IMR-90 (cell line): ENCODE measurements around the gene SMIM24. TPM values are rescaled to one million over a fixed set of nuclear protein-coding genes. Genes with fewer than 3 reads are reported as not detected.

ENCODE experiments used
- ATAC-seq: fragments of 200-7000 bp; cut with Tn5 transposase; 2 replicates; pipeline ENCODE4 v1.9.1; 2020; ENCODE audit warnings: low read depth, mild to moderate bottlenecking, moderate library complexity
- BruUV-seq: library from RNA; stranded (reverse); fragments of 400-500 nt; replicated peaks from 2 replicates; lab custom pipeline; 2021; lab: Mats Ljungman, UMichigan
- CTCF ChIA-PET: fragments of 300-600 bp; formaldehyde crosslinking; extraction: SDS; loops from one replicate; lab custom pipeline; 2021; ENCODE audit warnings: antibody characterized with exemption; lab: Yijun Ruan, JAX
- POLR2A ChIA-PET: fragments of 300-600 bp; sonication (Branson Sonifier 250); formaldehyde crosslinking; loops from one replicate; lab custom pipeline; 2022; ENCODE audit warnings: antibody characterized with exemption; ENCODE audit not compliant: unreplicated experiment; lab: Charles Lee
- DNase-seq: peaks from one replicate; pipeline ENCODE4 v3.0.0; 2013
- H2AFZ ChIP-seq: replicated peaks from 2 replicates; pipeline ENCODE3; 2013; ENCODE audit warnings: low read length, mild to moderate bottlenecking; ENCODE audit not compliant: poor library complexity
- H2AK5ac ChIP-seq: 2 replicates; pipeline ENCODE4 v1.6.1; 2013; ENCODE audit warnings: low read depth, low read length, inconsistent platforms
- H2AK9ac ChIP-seq: replicated peaks from 2 replicates; pipeline ENCODE3; 2013; ENCODE audit warnings: mild to moderate bottlenecking, low read depth, low read length, moderate library complexity; ENCODE audit not compliant: poor library complexity
- H2BK120ac ChIP-seq: 2 replicates; pipeline ENCODE4 v1.6.1; 2013; ENCODE audit warnings: low read depth, low read length, inconsistent platforms
- H2BK15ac ChIP-seq: 3 replicates; pipeline ENCODE4 v1.6.1; 2013; ENCODE audit warnings: low read depth, low read length, inconsistent platforms
- H2BK20ac ChIP-seq: 2 replicates; pipeline ENCODE4 v1.6.1; 2013; ENCODE audit warnings: low read depth, mild to moderate bottlenecking, inconsistent platforms, low read length, moderate library complexity
- H2BK5ac ChIP-seq: 2 replicates; pipeline ENCODE4 v1.6.1; 2013; ENCODE audit warnings: mild to moderate bottlenecking, low read depth, low read length, inconsistent platforms; ENCODE audit not compliant: poor library complexity, severe bottlenecking
- H3K14ac ChIP-seq: replicated peaks from 2 replicates; pipeline ENCODE4 v1.6.1; 2013; ENCODE audit warnings: low read depth, low read length, inconsistent platforms
- H3K18ac ChIP-seq: 2 replicates; pipeline ENCODE4 v1.6.1; 2013; ENCODE audit warnings: low read depth, low read length, control low read depth
- H3K23ac ChIP-seq: 2 replicates; pipeline ENCODE4 v1.6.1; 2013; ENCODE audit warnings: low read depth, low read length, inconsistent platforms
- H3K27ac ChIP-seq: 2 replicates; pipeline ENCODE4 v1.5.1; 2013; ENCODE audit warnings: mild to moderate bottlenecking, control low read depth, low read length; ENCODE audit not compliant: insufficient read depth
- H3K27me3 ChIP-seq: 2 replicates; pipeline ENCODE4 v1.6.1; 2013; ENCODE audit warnings: low read length; ENCODE audit not compliant: control insufficient read depth, insufficient read depth
- H3K36me3 ChIP-seq: 2 replicates; pipeline ENCODE4 v1.6.1; 2013; ENCODE audit warnings: low read length, mixed read lengths; ENCODE audit not compliant: control insufficient read depth, insufficient read depth
- H3K4ac ChIP-seq: 2 replicates; pipeline ENCODE4 v1.6.1; 2013; ENCODE audit warnings: low read depth, low read length, inconsistent platforms
- H3K4me1 ChIP-seq: 2 replicates; pipeline ENCODE4 v1.6.1; 2013; ENCODE audit warnings: low read length, mixed read lengths; ENCODE audit not compliant: control insufficient read depth, insufficient read depth
- H3K4me2 ChIP-seq: 2 replicates; pipeline ENCODE4 v1.6.1; 2013; ENCODE audit warnings: low read depth, mild to moderate bottlenecking, control low read depth, low read length, moderate library complexity
- H3K4me3 ChIP-seq: 2 replicates; pipeline ENCODE4 v1.5.1; 2013; ENCODE audit warnings: low read depth, mild to moderate bottlenecking, control low read depth, low read length, moderate library complexity; ENCODE audit not compliant: insufficient read depth
- H3K56ac ChIP-seq: 2 replicates; pipeline ENCODE4 v1.6.1; 2013; ENCODE audit warnings: low read length, inconsistent platforms; ENCODE audit not compliant: insufficient read depth; ENCODE audit errors: extremely low read depth
- H3K79me1 ChIP-seq, 2 experiments: 2 replicates each; pipeline ENCODE4 v1.6.1; 2013; ENCODE audit warnings: low read length in 2 of 2, inconsistent platforms in 1 of 2, low read depth in 1 of 2
- H3K9ac ChIP-seq: 2 replicates; pipeline ENCODE4 v1.6.1; 2013; ENCODE audit warnings: low read depth, low read length, control low read depth
- H3K9me1 ChIP-seq: 2 replicates; pipeline ENCODE4 v1.6.1; 2013; ENCODE audit warnings: low read length, inconsistent platforms; ENCODE audit not compliant: insufficient read depth
- H3K9me3 ChIP-seq: 2 replicates; pipeline ENCODE4 v1.6.1; 2013; ENCODE audit warnings: low read length; ENCODE audit not compliant: control insufficient read depth, insufficient read depth
- H4K20me1 ChIP-seq: 2 replicates; pipeline ENCODE4 v1.6.1; 2013; ENCODE audit warnings: low read length, inconsistent platforms; ENCODE audit not compliant: insufficient read depth
- H4K5ac ChIP-seq: 2 replicates; pipeline ENCODE4 v1.6.1; 2013; ENCODE audit warnings: mild to moderate bottlenecking, low read depth, low read length, control low read depth
- H4K8ac ChIP-seq, 2 experiments: 2 replicates each; pipeline ENCODE4 v1.6.1; 2013; ENCODE audit warnings: low read depth in 2 of 2, low read length in 2 of 2, control low read depth in 1 of 2, inconsistent platforms in 1 of 2
- H4K91ac ChIP-seq: 2 replicates; pipeline ENCODE4 v1.6.1; 2013; ENCODE audit warnings: low read depth, low read length, inconsistent platforms; ENCODE audit not compliant: insufficient read depth
- CHD1 ChIP-seq: IDR thresholded peaks from 2 replicates; pipeline ENCODE4 v1.6.1; 2012; ENCODE audit warnings: low read depth, low read length, improper control_type of control experiment
- POLR2A ChIP-seq: IDR thresholded peaks from 2 replicates; pipeline ENCODE4 v1.6.1; 2012; ENCODE audit warnings: mild to moderate bottlenecking, low read depth, low read length
- WGBS, 2 experiments: methylation state at CpG; one replicate each; pipeline versions ENCODE4 v1.1.5 to v1.1.7; 2013; ENCODE audit warnings: missing lambda C conversion rate in 2 of 2; ENCODE audit not compliant: insufficient read length in 1 of 2; ENCODE audit errors: extremely low coverage in 2 of 2; 5-methylcytosine and 5-hydroxymethylcytosine counted together
- dilution Hi-C: fragments of 300-500 bp; cut with HindIII; formaldehyde crosslinking; loops from one replicate; pipeline ENCODE4 v1.14.3; 2018; ENCODE audit warnings: low sequenced_read_pairs; ENCODE audit not compliant: unreplicated experiment
- in situ Hi-C: fragments of 300-500 bp; cut with MboI; formaldehyde crosslinking; loops from 3 replicates; pipeline ENCODE4 v1.14.3; 2019; ENCODE audit warnings: low sequenced_read_pairs, inconsistent platforms, mixed read lengths
- intact Hi-C: fragments of 100-400 bp; cut with micrococcal nuclease; formaldehyde crosslinking; loops from 2 replicates; pipeline ENCODE4 v1.10.0; 2022
- polyA plus RNA-seq, 3 experiments: library from polyadenylated mRNA; depleted of rRNA; stranded (reverse); fragments of >200 nt; gene quantifications; 2 replicates each; pipeline ENCODE4 v1.2.3, GENCODE V29; 2012; ENCODE audit warnings: low replicate concordance in 1 of 3
- total RNA-seq: library from RNA; depleted of rRNA; stranded (reverse); fragments of >200 nt; gene quantifications from 2 replicates; pipeline ENCODE4 v1.2.3, GENCODE V29; 2012

The SMIM24 gene
- total and polyA plus RNA-seq, 2 of the 4 experiments (the other 2 are of a cell fraction) = not detected

DNA sequence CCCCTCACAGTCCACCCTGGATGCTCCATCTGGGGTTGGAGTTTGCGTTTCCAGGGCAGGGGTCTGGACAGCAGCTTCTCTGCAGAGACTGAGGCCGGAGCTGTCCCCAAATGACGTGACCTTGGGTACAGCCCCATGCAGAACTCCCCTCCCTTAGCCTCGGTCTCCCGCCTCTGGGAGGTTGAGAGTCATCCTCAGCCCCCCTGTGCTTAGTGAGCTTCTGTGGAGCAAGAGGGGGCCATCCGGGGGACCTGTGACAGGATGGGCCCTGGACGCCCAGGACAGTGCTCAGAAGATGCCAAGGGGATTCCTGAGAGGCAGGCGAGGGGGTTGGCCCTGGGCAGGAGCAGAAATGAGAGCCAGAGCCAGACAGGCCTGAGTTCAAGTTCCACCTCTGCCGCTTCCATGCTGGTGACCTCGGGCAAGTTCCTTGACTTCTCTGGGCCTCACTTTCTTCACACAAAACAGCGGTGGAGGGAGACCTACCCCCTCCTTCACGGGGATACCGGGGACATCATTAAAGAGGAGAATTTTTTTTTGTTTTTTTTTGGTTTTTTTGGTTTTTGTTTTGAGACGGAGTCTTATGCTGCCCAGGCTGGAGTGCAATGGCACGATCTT is 20.3 kb downstream of the SMIM24 start:
- H3K79me1 ChIP-seq = peaks cover 32 to 68% of the 10 kb centered on the region in 2 experiments
- WGBS, 2 experiments = 83% methylated on average over 5 of the region's 15 CpGs; no CpG with 5 or more reads in 1 of the 2 experiments
- no peak overlapping the region for H3K4me3 ChIP-seq
- H2BK120ac ChIP-seq = peak overlapping the region; percentile 69
- no peak overlapping the region for H3K56ac ChIP-seq
- H3K27ac ChIP-seq = peak overlapping the region; percentile 12; the same call in 1 of the 2 replicates
- no peak overlapping the region for H3K18ac ChIP-seq
- peak overlapping the region in 1 of 2 experiments; percentile 56; a peak in 1 of 4 replicates for H4K8ac ChIP-seq
- H2AK5ac ChIP-seq = peak overlapping the region; percentile 94
- peak overlapping the region; percentile 67 for H3K4ac ChIP-seq
- no peak overlapping the region for H3K4me2 ChIP-seq
- H2BK20ac ChIP-seq = no peak overlapping the region
- H3K36me3 ChIP-seq = peaks cover 37% of the 10 kb centered on the region
- H3K9me3 ChIP-seq = no peaks in the 10 kb centered on the region
- H4K91ac ChIP-seq = peak overlapping the region; percentile 68
- peak overlapping the region; percentile 72 for H2AFZ ChIP-seq
- ATAC-seq (no peak), DNase-seq (no peak)
- peak overlapping the region; percentile 36; the same call in 1 of the 2 replicates for H3K23ac ChIP-seq
- ChIA-PET POLR2A (interaction anchor here (0.7 kb wide), 1 partner anchor 656 kb away, joined by 3 read pairs; no protein-coding TSS in a partner anchor), CTCF (no interaction called here)
- H3K27me3 ChIP-seq = no peaks in the 10 kb centered on the region
- no peak overlapping the region for H3K9ac ChIP-seq
- no TSS peak for BruUV-seq
- H2BK5ac ChIP-seq = peak overlapping the region; percentile 17
- in situ Hi-C loops (no loop called here), dilution Hi-C loops (no loop called here), intact Hi-C loops (no loop called here)
- peaks cover 41% of the 10 kb centered on the region for H4K20me1 ChIP-seq
- H3K4me1 ChIP-seq = peaks cover 29% of the 10 kb centered on the region
- peak overlapping the region; percentile 81 for H3K14ac ChIP-seq
- peak overlapping the region; percentile 47; the same call in 1 of the 3 replicates for H2BK15ac ChIP-seq
- H2AK9ac ChIP-seq = peak overlapping the region; percentile 65
- peaks cover 6% of the 10 kb centered on the region; the same call in 1 of the 2 replicates for H3K9me1 ChIP-seq
- no peak overlapping the region for H4K5ac ChIP-seq
- no peak for TF ChIP-seq CHD1
- TF ChIP-seq POLR2A = peak; percentile 1; the same call in 1 of the 2 replicates
